ENCODE data around the gene OAS1.
"Not testable (repeated sequence)": the region's sequence is repeated elsewhere in the genome, so short reads cannot be mapped to it uniquely, and the experiment has no call there.

DNA sequence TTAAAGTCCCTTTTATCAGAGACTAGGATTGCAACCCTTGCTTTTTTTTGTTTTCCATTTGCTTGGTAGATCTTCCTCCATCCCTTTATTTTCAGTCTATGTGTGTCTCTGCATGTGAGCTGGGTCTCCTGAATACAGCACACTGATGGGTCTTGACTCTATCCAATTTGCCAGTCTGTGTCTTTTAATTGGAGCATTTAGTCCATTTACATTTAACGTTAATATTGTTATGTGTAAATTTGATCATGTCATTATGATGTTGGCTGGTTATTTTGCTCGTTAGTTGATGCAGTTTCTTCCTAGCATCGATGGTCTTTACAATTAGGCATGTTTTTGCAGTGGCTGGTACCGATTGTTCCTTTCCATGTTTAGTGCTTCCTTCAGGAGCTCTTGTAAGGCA lies 50.4 kb downstream of the OAS1 start:
- TF ChIP-seq FOXM1 (IDR thresholded peaks at IDR 0.05; ENCODE audit: borderline replicate concordance); NFRKB (IDR thresholded peaks at IDR 0.05); BHLHE40 (IDR thresholded peaks at IDR 0.05; ENCODE audit: borderline replicate concordance); SP1 (IDR thresholded peaks at IDR 0.05); PKNOX1 (IDR thresholded peaks at IDR 0.05); FOXA1 (IDR thresholded peaks at IDR 0.05); HDGF (IDR thresholded peaks at IDR 0.05; ENCODE audit: borderline replicate concordance); FOXK2 (IDR thresholded peaks at IDR 0.05); ARNT (IDR thresholded peaks at IDR 0.05); ZNF384 (IDR thresholded peaks at IDR 0.05); TARDBP (IDR thresholded peaks at IDR 0.05); SUZ12 (IDR thresholded peaks at IDR 0.05); L3MBTL2 (conservative IDR thresholded peaks at IDR 0.05); LEF1 (IDR thresholded peaks at IDR 0.05; ENCODE audit: borderline replicate concordance): not testable (repeated sequence)

Data from HEK293T (cell line).